GM18951 (cell line): Measurements from ENCODE around the gene PIANP.
"Not testable (repeated sequence)": the region's sequence is repeated elsewhere in the genome, so short reads cannot be mapped to it uniquely, and the experiment has no call there.

Experiments
- POLR2A ChIP-seq: IDR thresholded peaks from 4 replicates; pipeline ENCODE4 v1.6.1; 2011; ENCODE audit warnings: mild to moderate bottlenecking; ENCODE audit not compliant: insufficient read length, insufficient read depth; ENCODE audit errors: extremely low read depth
- in situ Hi-C: fragments of 300-500 bp; cut with MboI; formaldehyde crosslinking; loops from one replicate; pipeline ENCODE4 v1.12.0; 2022; ENCODE audit warnings: low sequenced_read_pairs, mixed read lengths, inconsistent platforms; ENCODE audit not compliant: unreplicated experiment

The PIANP gene, protein sequence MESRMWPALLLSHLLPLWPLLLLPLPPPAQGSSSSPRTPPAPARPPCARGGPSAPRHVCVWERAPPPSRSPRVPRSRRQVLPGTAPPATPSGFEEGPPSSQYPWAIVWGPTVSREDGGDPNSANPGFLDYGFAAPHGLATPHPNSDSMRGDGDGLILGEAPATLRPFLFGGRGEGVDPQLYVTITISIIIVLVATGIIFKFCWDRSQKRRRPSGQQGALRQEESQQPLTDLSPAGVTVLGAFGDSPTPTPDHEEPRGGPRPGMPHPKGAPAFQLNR

DNA sequence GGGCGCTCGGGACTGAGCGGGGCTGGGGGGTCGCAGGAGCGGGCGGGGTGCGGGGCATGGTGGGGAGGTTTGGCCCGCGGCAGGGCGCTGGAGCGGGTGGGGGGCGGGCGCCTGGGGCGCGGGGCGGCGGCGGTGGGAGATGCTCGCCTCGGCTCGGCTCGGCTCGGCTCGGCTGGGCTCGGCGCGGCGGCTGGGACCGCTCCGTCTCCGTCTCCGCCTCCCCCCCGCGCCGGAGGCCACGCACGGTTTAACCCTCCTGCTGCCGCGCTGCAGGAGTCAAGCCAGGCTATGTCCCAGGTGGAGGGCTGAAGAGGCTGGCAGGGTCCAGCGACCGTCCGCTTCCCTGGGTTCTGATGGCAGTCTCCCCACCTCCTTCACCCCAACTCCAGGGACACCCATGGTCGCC is at the start of gene PIANP:
Gene PIANP, minus strand, starts transcription at position 170 of the 406 bp plus-strand sequence. CDS start 2,754 bp downstream, outside the sequence.
- TF ChIP-seq POLR2A: no peak

DNA sequence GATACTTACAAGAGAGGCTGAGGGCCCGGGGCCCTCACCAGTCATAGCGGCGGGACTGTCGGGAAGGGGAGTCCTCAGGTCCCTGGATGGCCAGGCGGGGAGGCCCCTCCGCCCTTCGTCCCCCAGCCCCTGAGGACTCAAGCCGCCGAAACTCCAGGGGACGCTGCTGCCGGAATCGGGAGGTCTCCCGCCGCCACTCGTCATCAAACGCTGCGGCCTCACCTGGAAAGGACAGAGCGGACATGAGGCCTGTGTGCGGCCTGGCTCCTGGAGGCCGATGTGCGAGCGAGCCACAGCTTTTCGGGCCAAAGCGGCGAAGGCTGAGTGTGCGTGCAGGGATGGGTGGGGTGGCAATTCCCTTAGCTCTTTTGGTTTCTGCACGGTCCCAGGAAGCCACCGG is 48.1 kb upstream of the PIANP start:
- TF ChIP-seq POLR2A: no peak
- in situ Hi-C loops: no loop called here

More for the DNA sequence above, at the start of gene PIANP:
- in situ Hi-C loops: no loop called here

DNA sequence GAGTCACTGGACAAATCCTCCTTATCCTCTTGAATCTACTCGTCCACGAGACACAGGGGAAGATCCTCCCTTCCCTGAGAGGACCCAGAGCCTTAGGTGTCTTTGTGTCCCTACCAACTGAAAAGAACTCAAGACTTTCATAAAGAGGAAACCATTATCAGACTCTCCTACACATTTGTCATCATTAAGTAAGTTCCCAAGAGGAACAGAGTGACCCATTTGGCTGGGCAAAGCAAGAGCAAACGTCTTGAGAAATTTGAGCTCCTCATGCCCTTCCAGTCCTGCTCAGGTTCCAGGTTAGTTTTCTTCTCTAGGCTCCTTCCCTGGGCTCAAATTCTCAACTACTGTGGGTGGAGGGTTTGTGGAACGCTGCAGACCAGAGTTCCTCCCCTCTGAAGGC is 46.6 kb upstream of the PIANP start:
- TF ChIP-seq POLR2A: no peak

DNA sequence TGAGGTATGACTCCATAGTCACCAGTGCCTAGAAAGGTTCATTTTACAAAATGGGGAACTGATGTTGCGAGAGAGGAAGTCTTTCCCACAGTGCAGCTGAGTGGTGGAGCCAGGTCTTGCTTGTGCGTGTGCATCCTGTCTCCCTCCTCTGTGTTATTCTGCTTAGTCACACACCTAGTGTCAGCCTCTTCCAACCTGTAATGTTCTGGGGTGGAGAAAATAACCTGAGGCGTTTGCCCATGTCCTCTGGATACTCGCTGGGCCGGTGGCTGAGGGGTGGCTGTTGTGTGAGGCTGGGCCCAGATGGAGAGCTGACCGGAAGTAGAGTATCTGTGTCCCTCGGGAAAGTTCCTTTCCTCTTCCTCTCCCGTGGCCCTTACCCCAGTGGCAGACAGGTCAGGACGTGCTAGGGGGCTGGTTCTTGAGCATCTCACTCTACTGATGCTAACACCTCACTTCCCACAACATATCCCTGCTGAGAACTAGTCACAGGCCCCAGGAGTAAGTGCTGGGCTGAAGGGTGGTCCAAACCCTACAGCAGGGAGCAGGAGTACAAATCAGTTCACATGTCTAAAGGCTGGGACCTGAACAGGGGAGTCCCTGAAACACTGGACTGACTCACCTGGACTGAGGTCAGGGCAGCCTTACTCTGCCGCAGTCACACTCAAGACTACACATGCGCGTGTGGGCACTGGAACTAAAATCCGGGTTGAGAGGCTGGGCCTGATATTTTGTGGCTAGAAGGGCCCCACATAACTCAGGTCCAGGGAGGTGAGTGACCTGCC is 45.3 kb upstream of the PIANP start:
- in situ Hi-C loops: no loop called here
- TF ChIP-seq POLR2A: no peak

More for the DNA sequence above, 46.6 kb upstream of the PIANP start:
- in situ Hi-C loops: no loop called here

DNA sequence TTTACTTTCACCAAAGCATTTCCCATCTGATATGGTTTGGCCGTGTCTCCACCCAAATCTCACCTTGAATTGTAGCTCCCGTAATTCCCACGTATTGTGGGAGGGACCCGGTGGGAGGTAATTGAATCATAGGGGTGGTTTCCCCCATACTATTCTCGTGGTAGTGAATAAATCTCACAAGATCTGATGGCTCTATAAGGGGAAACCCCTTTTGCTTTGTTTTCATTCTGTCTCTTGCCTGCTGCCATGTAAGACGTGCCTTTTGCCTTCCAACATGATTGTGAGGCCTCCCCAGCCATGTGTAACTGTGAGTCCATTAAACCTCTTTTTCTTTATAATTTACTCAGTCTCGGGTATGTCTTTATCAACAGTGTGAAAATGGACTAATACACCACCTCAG is 42.7 kb upstream of the PIANP start:
- in situ Hi-C loops: not testable (repeated sequence)

DNA sequence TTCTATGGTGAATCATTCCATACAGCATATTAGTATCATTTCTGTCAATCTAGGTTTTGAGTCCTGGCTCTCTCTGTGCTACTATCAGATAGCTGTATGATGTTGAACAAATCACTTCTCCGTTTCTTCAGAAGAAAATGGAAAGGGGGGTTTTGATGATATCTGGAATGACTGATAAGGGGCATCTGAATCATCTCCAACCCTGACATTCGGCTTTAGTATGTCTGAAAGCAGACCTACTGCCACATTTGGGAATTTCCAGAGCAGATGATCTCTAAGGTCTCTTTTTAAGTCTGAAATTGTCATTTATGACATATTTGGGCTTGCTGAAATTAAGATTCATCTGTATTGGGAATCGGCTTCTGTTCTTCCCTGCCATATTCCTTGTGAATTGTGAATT is 42.2 kb upstream of the PIANP start:
- no peak for TF ChIP-seq POLR2A
- in situ Hi-C loops: no loop called here

DNA sequence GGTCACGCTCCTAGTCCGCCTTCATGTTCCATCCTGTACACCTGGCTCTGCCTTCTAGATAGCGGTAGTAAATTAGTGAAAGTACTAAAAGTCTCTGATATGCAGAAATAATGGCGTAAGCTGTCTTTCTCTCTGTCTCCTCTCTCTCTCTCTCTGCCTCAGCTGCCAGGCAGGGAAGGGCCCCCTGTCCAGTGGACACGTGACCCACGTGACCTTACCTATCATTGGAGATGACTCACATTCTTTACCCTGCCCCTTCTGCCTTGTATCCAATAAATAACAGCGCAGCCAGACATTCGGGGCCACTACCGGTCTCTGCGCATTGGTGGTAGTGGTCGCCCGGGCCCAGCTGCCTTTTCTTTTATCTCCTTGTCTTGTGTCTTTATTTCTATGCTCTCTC is 41.5 kb upstream of the PIANP start:
- in situ Hi-C loops: not testable (repeated sequence)

DNA sequence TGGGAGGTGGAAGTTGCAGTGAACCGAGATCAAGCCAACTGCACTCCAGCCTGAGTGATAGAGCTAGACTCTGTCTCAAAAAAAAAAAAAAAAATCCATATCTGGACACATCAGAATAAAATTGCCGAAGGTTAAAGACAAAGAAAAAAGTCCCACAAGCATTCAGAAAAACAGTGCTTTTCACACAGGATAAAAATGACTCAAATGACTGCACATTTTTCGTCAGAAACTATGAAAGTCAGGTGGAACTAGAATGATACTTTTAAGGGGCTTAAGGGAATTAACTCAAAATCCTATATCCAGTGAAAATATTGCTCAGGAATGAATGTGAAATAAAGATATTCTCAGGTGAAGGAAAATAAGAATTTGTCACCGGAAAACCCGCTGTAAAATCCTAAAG is 36.1 kb upstream of the PIANP start:
- TF ChIP-seq POLR2A: no peak
- in situ Hi-C loops: no loop called here

DNA sequence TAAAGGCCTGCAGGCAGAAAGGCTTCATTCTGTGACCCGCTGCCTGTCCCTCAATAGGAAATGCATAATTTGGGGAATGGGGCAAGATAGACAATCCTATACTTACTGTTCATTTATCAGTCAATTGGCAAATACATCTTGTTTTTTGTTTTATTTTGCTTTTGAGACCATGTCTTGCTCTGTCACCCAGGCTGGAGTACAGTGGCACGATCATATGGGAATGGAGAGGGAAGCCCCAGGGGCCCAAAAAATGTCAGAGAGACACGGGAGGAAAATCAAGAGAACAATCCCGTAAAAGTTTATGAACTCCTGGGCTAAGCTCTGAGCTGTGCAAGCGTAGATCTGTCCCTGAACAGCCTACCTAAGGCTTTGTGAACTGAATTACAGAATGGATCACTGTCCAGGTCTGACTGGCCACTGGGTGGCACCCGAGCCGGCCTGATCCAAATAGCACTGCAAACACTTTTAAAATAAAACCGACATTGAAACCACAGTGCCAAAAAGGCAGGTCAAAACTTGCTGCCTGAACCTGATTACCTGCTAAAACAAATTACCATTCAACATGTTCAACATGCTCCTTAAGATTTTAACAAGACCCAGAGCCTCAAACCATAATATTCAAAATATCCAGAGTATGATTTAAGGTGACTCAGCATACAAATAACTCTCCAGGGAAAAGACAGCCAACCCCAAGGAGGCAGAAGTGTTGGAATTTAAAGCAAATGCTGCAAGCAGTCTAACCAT is 35.0 kb upstream of the PIANP start:
- in situ Hi-C loops: no loop called here
- no peak for TF ChIP-seq POLR2A

DNA sequence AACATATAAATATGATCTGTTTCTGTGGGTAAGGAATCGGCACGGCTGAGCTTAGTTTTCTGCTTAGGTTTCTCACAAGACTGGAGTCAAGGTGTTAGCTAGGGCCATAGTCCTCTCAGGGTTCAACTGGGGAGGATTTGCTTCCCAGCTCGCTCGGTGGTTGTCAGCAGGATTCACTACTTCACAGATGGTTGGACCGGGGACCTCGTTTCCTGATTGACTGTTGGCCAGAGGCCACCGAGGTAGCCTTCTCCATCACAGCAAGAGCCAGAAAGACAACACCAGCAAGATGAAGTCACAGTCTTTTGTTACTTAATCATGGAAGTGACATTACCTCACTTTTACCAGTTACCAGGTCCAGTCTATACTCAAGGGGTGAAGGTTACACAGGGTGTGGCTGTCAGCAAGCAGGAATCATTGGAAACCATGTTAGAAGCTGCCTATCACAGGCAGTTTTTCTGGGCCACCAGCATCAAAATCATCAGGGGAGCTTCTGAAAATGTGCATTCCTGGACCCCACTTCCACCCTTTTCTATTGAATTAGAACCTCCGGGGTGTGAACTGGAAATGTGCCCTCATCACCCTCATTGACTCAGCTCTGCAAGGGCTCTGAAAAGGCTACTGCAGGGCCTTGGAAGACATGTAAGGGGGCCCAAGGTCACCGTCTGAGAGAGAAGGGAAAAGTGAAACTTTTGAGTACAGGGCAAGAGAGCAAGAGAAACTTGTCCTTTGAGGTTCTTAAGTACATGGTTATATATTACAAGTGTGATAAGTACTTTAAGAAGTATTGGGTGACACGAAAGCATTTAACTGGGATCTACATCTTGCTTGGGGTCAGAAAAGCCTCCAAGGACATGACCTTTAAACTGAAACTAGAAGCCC is 34.1 kb upstream of the PIANP start:
- in situ Hi-C loops: no loop called here
- TF ChIP-seq POLR2A: no peak

DNA sequence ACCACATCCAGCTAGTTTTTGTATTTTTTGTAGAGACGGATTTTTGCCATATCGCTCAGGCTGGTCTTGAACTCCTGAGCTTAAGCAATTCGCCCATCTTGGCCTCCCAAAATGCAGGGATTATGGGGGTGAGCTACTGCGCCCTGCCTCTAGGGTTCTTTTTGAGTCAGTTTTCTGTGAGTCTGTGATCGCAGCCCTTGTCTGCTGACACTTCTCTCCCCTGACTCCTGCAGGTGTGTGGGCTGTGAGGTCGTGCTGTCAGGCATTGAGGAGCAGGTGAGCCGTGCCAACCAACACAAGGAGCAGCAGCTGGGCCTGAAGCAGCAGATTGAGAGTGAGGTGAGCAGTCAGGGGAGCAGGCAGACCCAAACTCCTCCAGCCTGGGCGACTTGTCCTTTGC is 29.6 kb upstream of the PIANP start:
- in situ Hi-C loops: no loop called here
- TF ChIP-seq POLR2A: no peak

DNA sequence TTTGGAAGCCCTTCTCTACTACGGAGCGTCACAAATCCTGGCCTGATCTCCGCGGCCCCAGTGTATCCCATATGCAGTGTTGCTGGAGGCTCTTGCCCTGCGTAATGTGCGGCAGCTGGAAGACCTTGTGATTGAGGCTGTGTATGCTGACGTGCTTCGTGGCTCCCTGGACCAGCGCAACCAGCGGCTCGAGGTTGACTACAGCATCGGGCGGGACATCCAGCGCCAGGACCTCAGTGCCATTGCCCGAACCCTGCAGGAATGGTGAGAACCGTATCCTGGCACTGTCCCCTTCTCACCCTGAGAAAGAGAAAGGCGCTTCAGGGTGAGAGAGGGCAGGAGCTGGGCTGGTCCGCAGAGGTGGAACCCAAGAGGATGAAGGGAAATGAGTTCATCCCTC is 28.6 kb upstream of the PIANP start:
- in situ Hi-C loops: no loop called here
- TF ChIP-seq POLR2A: no peak

DNA sequence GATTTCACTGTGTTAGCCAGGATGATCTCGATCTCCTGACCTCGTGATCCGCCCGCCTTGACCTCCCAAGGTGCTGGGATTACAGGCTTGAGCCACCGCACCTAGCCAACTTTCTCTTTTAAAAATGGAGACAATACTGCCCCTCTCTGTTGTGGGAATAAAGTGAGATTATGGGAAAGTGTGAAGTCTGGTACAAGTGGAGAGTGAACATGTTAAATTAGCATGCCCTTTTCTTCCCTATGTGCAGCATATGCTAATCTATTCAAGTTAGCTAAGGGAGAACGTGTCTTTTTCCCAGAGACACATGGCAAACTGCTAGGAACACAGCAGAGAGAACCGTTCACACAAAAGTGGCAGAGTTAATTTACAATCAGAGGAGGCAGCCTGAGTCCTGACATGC is 24.7 kb upstream of the PIANP start:
- in situ Hi-C loops: no loop called here
- no peak for TF ChIP-seq POLR2A
